Tibial nerve (tissue), 3 donors: ENCODE data around the gene ITGAD.

Experiments
- POLR2A ChIP-seq, 2 donors: fragments of 450-650 bp; IDR thresholded peaks; one replicate each; pipeline ENCODE4 v1.6.1; 2017; ENCODE audit warnings: antibody characterized with exemption in 2 of 2, mild to moderate bottlenecking in 2 of 2, moderate library complexity in 2 of 2
- TF ChIP-seq, protein P1 (sequence below), 5 experiments: fragments of 200-600 bp in 3 of 5; fragments of 450-650 bp in 2 of 5; sonication (generic) in 3 of 5; IDR thresholded peaks; one replicate each; pipeline ENCODE4 v1.5.1; 2016 to 2019; ENCODE audit warnings: antibody characterized with exemption in 5 of 5, mild to moderate bottlenecking in 3 of 5, moderate library complexity in 2 of 5

DNA sequence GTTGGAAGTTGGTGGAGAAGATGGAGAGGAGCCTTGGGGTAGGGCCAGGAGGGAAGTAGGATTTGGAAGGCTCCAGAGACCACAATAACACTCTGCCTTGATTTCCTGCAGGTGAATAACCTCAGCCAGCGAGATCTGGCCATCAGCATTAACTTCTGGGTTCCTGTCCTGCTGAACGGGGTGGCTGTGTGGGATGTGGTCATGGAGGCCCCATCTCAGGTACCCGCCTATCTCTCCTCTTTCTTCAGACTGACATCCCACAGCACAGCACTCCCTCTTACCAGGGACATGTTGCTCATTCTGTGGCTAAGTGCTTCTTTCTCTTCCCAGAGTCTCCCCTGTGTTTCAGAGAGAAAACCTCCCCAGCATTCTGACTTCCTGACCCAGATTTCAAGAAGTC is 30.1 kb downstream of the ITGAD start:
- TF ChIP-seq POLR2A (IDR thresholded peaks at IDR 0.05), result no peak
- TF ChIP-seq, protein P1, sequence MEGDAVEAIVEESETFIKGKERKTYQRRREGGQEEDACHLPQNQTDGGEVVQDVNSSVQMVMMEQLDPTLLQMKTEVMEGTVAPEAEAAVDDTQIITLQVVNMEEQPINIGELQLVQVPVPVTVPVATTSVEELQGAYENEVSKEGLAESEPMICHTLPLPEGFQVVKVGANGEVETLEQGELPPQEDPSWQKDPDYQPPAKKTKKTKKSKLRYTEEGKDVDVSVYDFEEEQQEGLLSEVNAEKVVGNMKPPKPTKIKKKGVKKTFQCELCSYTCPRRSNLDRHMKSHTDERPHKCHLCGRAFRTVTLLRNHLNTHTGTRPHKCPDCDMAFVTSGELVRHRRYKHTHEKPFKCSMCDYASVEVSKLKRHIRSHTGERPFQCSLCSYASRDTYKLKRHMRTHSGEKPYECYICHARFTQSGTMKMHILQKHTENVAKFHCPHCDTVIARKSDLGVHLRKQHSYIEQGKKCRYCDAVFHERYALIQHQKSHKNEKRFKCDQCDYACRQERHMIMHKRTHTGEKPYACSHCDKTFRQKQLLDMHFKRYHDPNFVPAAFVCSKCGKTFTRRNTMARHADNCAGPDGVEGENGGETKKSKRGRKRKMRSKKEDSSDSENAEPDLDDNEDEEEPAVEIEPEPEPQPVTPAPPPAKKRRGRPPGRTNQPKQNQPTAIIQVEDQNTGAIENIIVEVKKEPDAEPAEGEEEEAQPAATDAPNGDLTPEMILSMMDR (IDR thresholded peaks at IDR 0.05), result no peak
